ENCODE measurements around the gene TOM1L2.

DNA sequence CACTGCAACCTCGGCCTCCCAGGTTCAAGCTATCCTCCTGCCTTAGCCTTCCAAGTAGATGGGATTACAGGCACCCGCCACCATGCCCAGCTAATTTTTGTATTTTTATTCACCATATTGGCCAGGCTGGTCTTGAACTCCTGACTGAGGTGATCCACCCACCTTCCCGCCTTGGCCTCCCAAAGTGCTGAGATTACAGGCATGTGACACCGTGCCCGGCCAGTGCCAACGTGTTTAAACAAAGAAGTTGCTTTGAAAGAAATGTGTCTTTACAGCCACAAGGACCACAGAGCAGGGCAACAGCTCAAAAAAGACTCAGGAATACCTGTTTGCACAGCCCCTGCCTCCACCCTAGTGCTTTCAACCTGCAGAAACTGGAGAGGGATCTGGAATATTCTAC is 41.8 kb upstream of the TOM1L2 start:
- TF ChIP-seq, protein P1, sequence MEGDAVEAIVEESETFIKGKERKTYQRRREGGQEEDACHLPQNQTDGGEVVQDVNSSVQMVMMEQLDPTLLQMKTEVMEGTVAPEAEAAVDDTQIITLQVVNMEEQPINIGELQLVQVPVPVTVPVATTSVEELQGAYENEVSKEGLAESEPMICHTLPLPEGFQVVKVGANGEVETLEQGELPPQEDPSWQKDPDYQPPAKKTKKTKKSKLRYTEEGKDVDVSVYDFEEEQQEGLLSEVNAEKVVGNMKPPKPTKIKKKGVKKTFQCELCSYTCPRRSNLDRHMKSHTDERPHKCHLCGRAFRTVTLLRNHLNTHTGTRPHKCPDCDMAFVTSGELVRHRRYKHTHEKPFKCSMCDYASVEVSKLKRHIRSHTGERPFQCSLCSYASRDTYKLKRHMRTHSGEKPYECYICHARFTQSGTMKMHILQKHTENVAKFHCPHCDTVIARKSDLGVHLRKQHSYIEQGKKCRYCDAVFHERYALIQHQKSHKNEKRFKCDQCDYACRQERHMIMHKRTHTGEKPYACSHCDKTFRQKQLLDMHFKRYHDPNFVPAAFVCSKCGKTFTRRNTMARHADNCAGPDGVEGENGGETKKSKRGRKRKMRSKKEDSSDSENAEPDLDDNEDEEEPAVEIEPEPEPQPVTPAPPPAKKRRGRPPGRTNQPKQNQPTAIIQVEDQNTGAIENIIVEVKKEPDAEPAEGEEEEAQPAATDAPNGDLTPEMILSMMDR (IDR thresholded peaks at IDR 0.05): no peak
- no peak for TF ChIP-seq ZFX (IDR thresholded peaks at IDR 0.05; ENCODE audit: borderline replicate concordance)

Data from 22Rv1 (cell line).